Measurements from ENCODE around the gene COG5.

COG5 gene

DNA sequence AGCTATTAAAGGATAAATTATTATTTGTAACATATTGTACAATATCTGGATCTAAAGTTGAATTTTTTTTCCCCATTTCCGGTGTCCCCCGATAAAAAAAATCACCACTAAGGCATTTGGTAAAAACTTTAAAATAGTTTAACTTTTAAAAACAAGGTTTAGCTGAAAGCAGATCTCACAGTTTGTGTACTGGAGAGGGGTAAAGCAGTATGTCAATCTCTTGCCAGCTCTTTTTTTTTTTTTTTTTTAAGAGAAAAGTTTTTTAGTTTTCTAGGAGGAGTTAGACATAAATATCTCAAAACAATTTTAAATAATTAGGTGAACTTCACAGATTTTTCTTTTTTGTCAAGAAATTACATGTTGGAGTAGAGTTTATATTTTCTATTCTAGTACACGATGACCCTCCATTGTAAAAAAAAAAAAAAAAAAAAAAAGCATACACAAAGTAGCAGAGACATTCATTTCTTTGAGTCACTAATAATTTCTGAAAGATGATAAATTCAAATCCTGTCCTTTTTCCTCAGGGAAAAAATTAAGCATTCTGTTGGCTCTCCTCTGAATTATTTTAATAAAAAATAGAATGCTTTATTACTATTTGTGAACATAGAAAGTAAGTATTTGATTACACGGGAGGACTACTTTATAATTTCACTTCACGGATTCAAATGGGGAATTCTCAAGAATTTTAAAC is 396.8 kb downstream of the COG5 start:
- no peak for TF ChIP-seq POLR2AphosphoS5 (IDR thresholded peaks at IDR 0.05; ENCODE audit: low read depth, low read length)
- TF ChIP-seq, protein P1, sequence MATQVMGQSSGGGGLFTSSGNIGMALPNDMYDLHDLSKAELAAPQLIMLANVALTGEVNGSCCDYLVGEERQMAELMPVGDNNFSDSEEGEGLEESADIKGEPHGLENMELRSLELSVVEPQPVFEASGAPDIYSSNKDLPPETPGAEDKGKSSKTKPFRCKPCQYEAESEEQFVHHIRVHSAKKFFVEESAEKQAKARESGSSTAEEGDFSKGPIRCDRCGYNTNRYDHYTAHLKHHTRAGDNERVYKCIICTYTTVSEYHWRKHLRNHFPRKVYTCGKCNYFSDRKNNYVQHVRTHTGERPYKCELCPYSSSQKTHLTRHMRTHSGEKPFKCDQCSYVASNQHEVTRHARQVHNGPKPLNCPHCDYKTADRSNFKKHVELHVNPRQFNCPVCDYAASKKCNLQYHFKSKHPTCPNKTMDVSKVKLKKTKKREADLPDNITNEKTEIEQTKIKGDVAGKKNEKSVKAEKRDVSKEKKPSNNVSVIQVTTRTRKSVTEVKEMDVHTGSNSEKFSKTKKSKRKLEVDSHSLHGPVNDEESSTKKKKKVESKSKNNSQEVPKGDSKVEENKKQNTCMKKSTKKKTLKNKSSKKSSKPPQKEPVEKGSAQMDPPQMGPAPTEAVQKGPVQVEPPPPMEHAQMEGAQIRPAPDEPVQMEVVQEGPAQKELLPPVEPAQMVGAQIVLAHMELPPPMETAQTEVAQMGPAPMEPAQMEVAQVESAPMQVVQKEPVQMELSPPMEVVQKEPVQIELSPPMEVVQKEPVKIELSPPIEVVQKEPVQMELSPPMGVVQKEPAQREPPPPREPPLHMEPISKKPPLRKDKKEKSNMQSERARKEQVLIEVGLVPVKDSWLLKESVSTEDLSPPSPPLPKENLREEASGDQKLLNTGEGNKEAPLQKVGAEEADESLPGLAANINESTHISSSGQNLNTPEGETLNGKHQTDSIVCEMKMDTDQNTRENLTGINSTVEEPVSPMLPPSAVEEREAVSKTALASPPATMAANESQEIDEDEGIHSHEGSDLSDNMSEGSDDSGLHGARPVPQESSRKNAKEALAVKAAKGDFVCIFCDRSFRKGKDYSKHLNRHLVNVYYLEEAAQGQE (IDR thresholded peaks at IDR 0.05; ENCODE audit: insufficient read depth in 1 of 2, low read depth in 2 of 2, low read length in 2 of 2) = no peak
- TF ChIP-seq FOXP2 (optimal IDR thresholded peaks at IDR 0.05; ENCODE audit: borderline replicate concordance, extremely low read depth, extremely low read length, insufficient read depth) = no peak
- no peak for TF ChIP-seq SIN3A (IDR thresholded peaks at IDR 0.05; ENCODE audit: borderline replicate concordance, insufficient read depth, low read length)
- no peak for TF ChIP-seq TAF1 (IDR thresholded peaks at IDR 0.05; ENCODE audit: borderline replicate concordance, insufficient read depth, low read length)

DNA sequence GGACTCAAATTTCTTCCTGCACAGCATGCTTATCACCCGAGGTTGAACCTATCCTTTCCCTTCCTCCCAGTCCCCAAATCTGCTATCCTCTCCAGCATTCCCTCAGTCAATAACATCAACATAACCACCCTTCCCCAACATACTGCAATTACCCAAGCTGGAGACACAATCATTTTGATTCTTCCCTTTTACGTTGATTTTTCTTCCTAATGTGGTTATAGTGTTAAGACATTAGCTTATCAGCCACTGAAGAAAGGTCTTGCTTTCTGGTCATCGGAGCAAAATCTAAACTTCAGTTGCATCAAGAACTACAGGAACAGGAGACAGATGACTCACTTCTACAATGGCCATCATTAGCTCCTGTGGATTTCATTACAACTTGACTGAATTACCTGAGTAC is 398.4 kb downstream of the COG5 start:
- TF ChIP-seq POLR2AphosphoS5 (IDR thresholded peaks at IDR 0.05; ENCODE audit: low read depth, low read length) (no peak), FOXP2 (optimal IDR thresholded peaks at IDR 0.05; ENCODE audit: borderline replicate concordance, extremely low read depth, extremely low read length, insufficient read depth) (no peak), TAF1 (IDR thresholded peaks at IDR 0.05; ENCODE audit: borderline replicate concordance, insufficient read depth, low read length) (no peak), SIN3A (IDR thresholded peaks at IDR 0.05; ENCODE audit: borderline replicate concordance, insufficient read depth, low read length) (no peak)
- TF ChIP-seq, protein P1 (IDR thresholded peaks at IDR 0.05; ENCODE audit: insufficient read depth in 1 of 2, low read depth in 2 of 2, low read length in 2 of 2) = no peak

DNA sequence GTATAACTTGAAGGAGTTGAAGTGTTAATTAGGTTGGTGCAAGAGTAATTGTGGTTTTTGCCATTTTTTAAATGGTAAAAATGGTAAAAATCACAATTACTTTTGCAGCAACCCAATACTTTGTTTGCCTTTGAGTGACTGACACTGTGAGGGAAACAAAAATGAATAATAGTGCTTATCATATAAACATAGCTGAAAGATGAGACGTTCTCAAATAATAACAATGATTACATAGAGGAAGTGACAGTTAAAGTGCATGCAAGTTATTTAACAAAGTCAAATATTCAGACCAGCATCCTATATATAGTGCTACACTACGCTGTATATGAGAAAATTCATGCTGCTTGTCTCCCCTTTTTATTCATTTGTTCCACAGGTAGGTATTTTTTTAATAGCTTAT is 399.6 kb downstream of the COG5 start:
- no peak for TF ChIP-seq TAF1 (IDR thresholded peaks at IDR 0.05; ENCODE audit: borderline replicate concordance, insufficient read depth, low read length)
- TF ChIP-seq POLR2AphosphoS5 (IDR thresholded peaks at IDR 0.05; ENCODE audit: low read depth, low read length) = no peak
- TF ChIP-seq, protein P1 (IDR thresholded peaks at IDR 0.05; ENCODE audit: insufficient read depth in 1 of 2, low read depth in 2 of 2, low read length in 2 of 2) = no peak
- no peak for TF ChIP-seq SIN3A (IDR thresholded peaks at IDR 0.05; ENCODE audit: borderline replicate concordance, insufficient read depth, low read length)

DNA sequence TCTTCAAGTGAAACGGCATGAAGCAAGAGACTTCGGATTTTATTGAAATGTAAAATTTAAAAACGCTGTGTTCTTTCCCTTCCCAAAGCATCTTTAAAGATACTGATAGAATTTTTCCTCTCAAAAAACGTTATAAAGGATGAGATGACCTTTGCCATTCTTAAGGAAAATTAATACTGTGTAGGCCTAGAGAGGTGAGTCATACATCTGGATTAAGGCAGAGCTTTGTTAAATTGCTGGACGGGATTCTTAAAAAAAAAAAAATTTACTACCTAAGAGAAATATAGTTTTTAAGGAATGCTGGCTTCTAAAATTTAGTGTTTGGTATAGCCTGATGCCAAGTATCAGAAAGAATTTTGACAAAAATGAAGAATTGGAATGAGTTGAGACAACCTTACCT is 401.2 kb downstream of the COG5 start:
- TF ChIP-seq SIN3A (IDR thresholded peaks at IDR 0.05; ENCODE audit: borderline replicate concordance, insufficient read depth, low read length) (no peak), POLR2AphosphoS5 (IDR thresholded peaks at IDR 0.05; ENCODE audit: low read depth, low read length) (no peak), FOXP2 (optimal IDR thresholded peaks at IDR 0.05; ENCODE audit: borderline replicate concordance, extremely low read depth, extremely low read length, insufficient read depth) (no peak), TAF1 (IDR thresholded peaks at IDR 0.05; ENCODE audit: borderline replicate concordance, insufficient read depth, low read length) (no peak)
- TF ChIP-seq, protein P1 (IDR thresholded peaks at IDR 0.05; ENCODE audit: insufficient read depth in 1 of 2, low read depth in 2 of 2, low read length in 2 of 2) = no peak

Measured in PFSK-1 (cell line).